Measurements from ENCODE around the gene SH3RF1. TPM values are rescaled to one million over a fixed set of nuclear protein-coding genes. Genes with fewer than 3 reads are reported as not detected.

SH3RF1 gene
- total RNA-seq, 2 donors from 2014 or later, result 7.8 to 12.4 TPM

DNA sequence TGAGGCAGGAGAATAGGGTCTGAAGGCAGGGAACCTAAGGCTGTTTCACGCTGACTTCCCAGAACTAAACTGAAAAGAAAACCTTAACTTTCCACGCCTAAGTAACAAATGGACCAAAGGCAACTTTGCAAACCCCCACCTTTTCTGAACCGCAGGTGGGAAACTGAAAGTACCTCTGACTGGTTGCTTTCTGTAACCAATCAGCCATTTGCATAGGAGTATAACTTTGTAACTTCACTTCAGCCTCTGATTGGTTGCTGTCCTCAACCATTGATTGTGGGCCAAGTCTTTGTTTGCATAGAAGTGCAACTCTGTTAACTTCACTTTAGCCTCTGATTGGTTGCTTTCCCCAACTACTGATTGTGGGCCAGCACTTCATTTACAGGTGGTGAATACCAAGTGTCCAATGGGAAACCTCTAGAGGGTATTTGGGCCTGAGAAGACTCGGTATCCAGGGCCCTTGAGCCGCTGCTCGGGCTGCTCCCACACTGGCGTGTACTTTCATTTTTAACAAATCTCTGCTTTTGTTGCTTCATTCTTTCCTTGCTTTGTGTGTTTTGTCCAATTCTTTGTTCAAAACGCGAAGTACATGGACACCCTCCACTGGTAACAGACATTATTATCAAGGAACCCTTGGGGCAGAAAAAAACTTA lies 139.1 kb downstream of the SH3RF1 start:
- Histone ChIP-seq H3K27ac (peak overlapping the region in 1 of 2 donors; percentile 8), H3K36me3 (peaks cover 11% of the 10 kb centered on the region), H3K9me3 (no peaks in the 10 kb centered on the region), H3K4me1 (peaks cover 0 to 31% of the 10 kb centered on the region in 2 donors), H3K27me3 (no peaks in the 10 kb centered on the region), H3K4me3 (no peak overlapping the region)
- TF ChIP-seq, protein P1, sequence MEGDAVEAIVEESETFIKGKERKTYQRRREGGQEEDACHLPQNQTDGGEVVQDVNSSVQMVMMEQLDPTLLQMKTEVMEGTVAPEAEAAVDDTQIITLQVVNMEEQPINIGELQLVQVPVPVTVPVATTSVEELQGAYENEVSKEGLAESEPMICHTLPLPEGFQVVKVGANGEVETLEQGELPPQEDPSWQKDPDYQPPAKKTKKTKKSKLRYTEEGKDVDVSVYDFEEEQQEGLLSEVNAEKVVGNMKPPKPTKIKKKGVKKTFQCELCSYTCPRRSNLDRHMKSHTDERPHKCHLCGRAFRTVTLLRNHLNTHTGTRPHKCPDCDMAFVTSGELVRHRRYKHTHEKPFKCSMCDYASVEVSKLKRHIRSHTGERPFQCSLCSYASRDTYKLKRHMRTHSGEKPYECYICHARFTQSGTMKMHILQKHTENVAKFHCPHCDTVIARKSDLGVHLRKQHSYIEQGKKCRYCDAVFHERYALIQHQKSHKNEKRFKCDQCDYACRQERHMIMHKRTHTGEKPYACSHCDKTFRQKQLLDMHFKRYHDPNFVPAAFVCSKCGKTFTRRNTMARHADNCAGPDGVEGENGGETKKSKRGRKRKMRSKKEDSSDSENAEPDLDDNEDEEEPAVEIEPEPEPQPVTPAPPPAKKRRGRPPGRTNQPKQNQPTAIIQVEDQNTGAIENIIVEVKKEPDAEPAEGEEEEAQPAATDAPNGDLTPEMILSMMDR (IDR thresholded peaks at IDR 0.05), result no peak
- no peak for DNase-seq (ENCODE audit: low spot score)

DNA sequence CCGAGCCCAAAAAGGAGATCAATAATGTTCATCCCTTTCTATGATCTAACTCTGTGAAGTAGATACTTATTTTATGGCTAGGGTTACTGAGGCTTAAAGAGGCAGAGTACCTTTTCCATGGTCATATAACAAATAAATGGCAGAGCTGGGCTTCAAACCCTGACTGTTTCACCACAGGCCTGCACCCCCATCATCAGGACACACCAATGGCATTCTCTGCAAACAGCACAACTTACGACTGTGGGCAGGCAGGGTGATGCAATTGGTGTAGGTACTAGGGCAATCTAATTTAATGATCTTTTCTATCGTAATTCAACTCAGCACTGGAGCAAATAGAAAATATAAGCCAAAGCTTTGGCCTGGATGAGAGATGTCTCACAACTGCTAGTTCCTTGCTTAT lies 141.9 kb downstream of the SH3RF1 start:
- peaks cover 11% of the 10 kb centered on the region for H3K36me3 ChIP-seq
- H3K9me3 ChIP-seq, result no peaks in the 10 kb centered on the region
- no peak for DNase-seq (ENCODE audit: low spot score)
- no peaks in the 10 kb centered on the region for H3K27me3 ChIP-seq
- no peak overlapping the region for H3K27ac ChIP-seq
- TF ChIP-seq, protein P1 (IDR thresholded peaks at IDR 0.05), result no peak
- peaks cover 0 to 8% of the 10 kb centered on the region in 2 donors for H3K4me1 ChIP-seq
- H3K4me3 ChIP-seq, result no peak overlapping the region

DNA sequence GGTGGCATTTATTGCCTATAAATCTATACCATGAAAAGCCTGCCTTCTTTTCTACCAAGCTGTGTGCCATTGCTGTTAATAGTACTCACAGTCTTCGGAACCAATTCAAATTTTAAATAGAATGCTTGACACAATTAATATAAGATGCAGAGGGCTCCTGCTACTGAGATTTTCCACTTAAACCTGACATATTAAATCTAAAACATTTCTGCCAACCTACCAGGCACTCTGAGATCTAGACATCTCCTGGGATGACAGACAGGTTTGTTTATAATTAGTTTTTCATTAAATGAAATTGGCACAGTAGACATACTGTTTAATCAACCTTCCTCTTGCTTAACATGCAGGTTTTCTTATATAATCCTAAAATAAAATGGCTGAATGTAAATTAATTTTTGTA lies 143.4 kb downstream of the SH3RF1 start:
- no peak overlapping the region for H3K4me3 ChIP-seq
- peaks cover 12% of the 10 kb centered on the region for H3K36me3 ChIP-seq

DNA sequence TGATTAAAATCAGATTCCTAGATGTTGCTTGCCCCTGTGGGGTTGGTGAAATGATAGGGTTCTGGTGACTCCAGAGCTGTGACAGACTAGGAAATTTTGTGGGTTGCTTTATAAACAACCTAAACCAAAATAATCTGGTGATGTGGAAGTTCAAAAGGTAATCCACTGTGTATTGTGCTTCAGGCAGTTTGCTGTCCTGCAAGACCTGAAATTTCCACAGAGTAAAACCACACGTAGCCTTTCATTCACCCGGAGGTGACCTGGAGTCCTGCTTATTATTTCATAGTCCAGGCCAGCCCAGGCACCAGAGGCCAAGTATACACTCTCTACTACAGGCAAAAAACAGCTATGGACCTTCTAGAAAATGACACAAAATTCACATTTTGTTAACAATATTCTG lies 146.1 kb downstream of the SH3RF1 start:
- H3K36me3 ChIP-seq, result peaks cover 29% of the 10 kb centered on the region
- no peak overlapping the region for H3K27ac ChIP-seq
- H3K9me3 ChIP-seq, result no peaks in the 10 kb centered on the region
- no peak for DNase-seq (ENCODE audit: low spot score)
- TF ChIP-seq, protein P1 (IDR thresholded peaks at IDR 0.05), result no peak
- no peak overlapping the region for H3K4me3 ChIP-seq
- peaks cover 0 to 3% of the 10 kb centered on the region in 2 donors for H3K4me1 ChIP-seq
- H3K27me3 ChIP-seq, result no peaks in the 10 kb centered on the region

More for the DNA sequence above, 143.4 kb downstream of the SH3RF1 start:
- TF ChIP-seq, protein P1 (IDR thresholded peaks at IDR 0.05), result no peak
- DNase-seq (ENCODE audit: low spot score), result no peak
- H3K4me1 ChIP-seq, result peaks cover 0 to 3% of the 10 kb centered on the region in 2 donors
- H3K27ac ChIP-seq, result no peak overlapping the region
- H3K27me3 ChIP-seq, result no peaks in the 10 kb centered on the region
- no peaks in the 10 kb centered on the region for H3K9me3 ChIP-seq

DNA sequence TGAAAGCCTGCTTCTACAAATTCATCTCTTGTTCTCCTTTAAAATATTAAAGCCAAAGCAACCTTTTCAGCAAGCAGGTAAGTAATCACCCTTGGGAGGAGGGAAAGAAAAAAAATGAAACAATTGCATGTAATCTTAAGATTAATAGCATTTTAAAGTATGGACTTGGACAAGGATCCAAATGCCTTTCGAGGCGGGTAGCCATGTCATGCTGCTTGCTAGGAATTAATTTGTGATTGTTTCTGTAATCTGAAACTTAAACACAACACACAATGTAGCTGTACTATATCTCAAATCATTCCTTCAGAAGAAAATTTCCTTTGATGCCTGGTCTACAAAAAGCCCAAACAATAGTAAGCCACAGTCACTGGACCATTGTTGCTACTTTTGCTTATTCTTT lies 148.3 kb downstream of the SH3RF1 start:
- peaks cover 0 to 3% of the 10 kb centered on the region in 2 donors for H3K4me1 ChIP-seq
- H3K36me3 ChIP-seq, result peaks cover 23% of the 10 kb centered on the region
- H3K4me3 ChIP-seq, result no peak overlapping the region
- no peaks in the 10 kb centered on the region for H3K9me3 ChIP-seq
- H3K27ac ChIP-seq, result no peak overlapping the region
- TF ChIP-seq, protein P1 (IDR thresholded peaks at IDR 0.05), result no peak
- DNase-seq (ENCODE audit: low spot score), result no peak
- no peaks in the 10 kb centered on the region for H3K27me3 ChIP-seq

Data from right atrium auricular region (tissue), 2 donors.